GM12878 (cell line): ENCODE results near the gene ARVCF. TPM values are rescaled to one million over a fixed set of nuclear protein-coding genes. Genes with fewer than 3 reads are reported as not detected.

Source experiments
- ATAC-seq: fragments of 200-7000 bp; cut with Tn5 transposase; 3 replicates; pipeline ENCODE4 v1.9.1; 2020; ENCODE audit warnings: mild to moderate bottlenecking, moderate library complexity
- BruUV-seq: library from RNA; stranded (reverse); fragments of 400-500 nt; replicated peaks from 2 replicates; lab custom pipeline; 2021; lab: Mats Ljungman, UMichigan
- CTCF ChIA-PET: fragments of 300-600 bp; sonication (Branson Sonifier 250); formaldehyde crosslinking; extraction: SDS; loops from one replicate; lab custom pipeline; 2021; ENCODE audit warnings: inconsistent platforms; lab: Yijun Ruan, JAX
- POLR2A ChIA-PET: fragments of 350-600 bp; formaldehyde crosslinking; extraction: SDS; loops from one replicate; lab custom pipeline; 2021; ENCODE audit warnings: inconsistent platforms; lab: Charles Lee
- RAD21 ChIA-PET: fragments of 300-600 bp; sonication (Branson Sonifier 250); formaldehyde crosslinking; loops from one replicate; lab custom pipeline; 2023; ENCODE audit warnings: antibody characterized with exemption; ENCODE audit not compliant: unreplicated experiment; lab: Charles Lee
- SMC1A ChIA-PET: fragments of 300-600 bp; sonication (Branson Sonifier 250); formaldehyde crosslinking; loops from one replicate; lab custom pipeline; 2023; ENCODE audit not compliant: unreplicated experiment, uncharacterized antibody; lab: Charles Lee
- DNase-seq: peaks from one replicate; pipeline ENCODE4 v3.0.0-alpha.2; 2011; ENCODE audit warnings: low read depth, low spot score
- FAIRE-seq: peaks from 3 replicates; lab custom pipeline; 2011; peaks lifted over from hg19 to GRCh38; lab: Jason Lieb, UNC
- H2AFZ ChIP-seq: 2 replicates; pipeline ENCODE4 v1.6.0; 2011; ENCODE audit warnings: low read depth, low read length, control low read depth; ENCODE audit not compliant: control insufficient read depth
- H3K27ac ChIP-seq: 2 replicates; pipeline ENCODE4 v1.5.1; 2011; ENCODE audit warnings: control low read depth; ENCODE audit not compliant: control insufficient read depth, insufficient read depth
- H3K27me3 ChIP-seq, 2 experiments: replicated peaks in 1 of 2; 2 replicates each; pipeline versions ENCODE4 v1.6.0 to v1.6.1; 2011; ENCODE audit warnings: low read length in 1 of 2; ENCODE audit not compliant: control insufficient read depth in 2 of 2, insufficient read depth in 2 of 2
- H3K36me3 ChIP-seq, 2 experiments: 2 replicates each; pipeline ENCODE4 v1.5.1; 2011; ENCODE audit warnings: low read length in 1 of 2; ENCODE audit not compliant: control insufficient read depth in 2 of 2, insufficient read depth in 2 of 2
- H3K4me1 ChIP-seq: 2 replicates; pipeline ENCODE4 v1.6.1; 2011; ENCODE audit warnings: mild to moderate bottlenecking, low read length, moderate library complexity, mixed read lengths; ENCODE audit not compliant: control insufficient read depth, insufficient read depth
- H3K4me2 ChIP-seq: 2 replicates; pipeline ENCODE4 v1.6.0; 2011; ENCODE audit warnings: control low read depth; ENCODE audit not compliant: control insufficient read depth, insufficient read depth
- H3K4me3 ChIP-seq: fragments of 200-600 bp; sonication (generic); 2 replicates; pipeline ENCODE4 v1.5.1; 2016
- H3K79me2 ChIP-seq: 2 replicates; pipeline ENCODE4 v1.6.0; 2011; ENCODE audit warnings: low read length; ENCODE audit not compliant: control insufficient read depth, insufficient read depth
- H3K9ac ChIP-seq: 2 replicates; pipeline ENCODE4 v1.8.0; 2011; ENCODE audit warnings: low read length, control low read depth, mixed read lengths; ENCODE audit not compliant: control insufficient read depth, insufficient read depth
- H3K9me3 ChIP-seq: replicated peaks from 3 replicates; pipeline ENCODE4 v1.5.1; 2011; ENCODE audit warnings: mild to moderate bottlenecking, low read length; ENCODE audit not compliant: control insufficient read depth, insufficient read depth
- H4K20me1 ChIP-seq: 2 replicates; pipeline ENCODE4 v1.6.0; 2011; ENCODE audit not compliant: control insufficient read depth, insufficient read depth
- IKZF1 ChIP-seq: fragments of 450-650 bp; conservative IDR thresholded peaks from 2 replicates; pipeline ENCODE4 v1.6.1; 2017; ENCODE audit warnings: antibody characterized with exemption, mild to moderate bottlenecking
- MYB ChIP-seq: fragments of 150-350 bp; IDR thresholded peaks from 2 replicates; pipeline ENCODE4 v1.6.1; 2014; ENCODE audit warnings: mild to moderate bottlenecking, low read depth, low read length, borderline replicate concordance
- RAD51 ChIP-seq: fragments of 450-650 bp; IDR thresholded peaks from 2 replicates; pipeline ENCODE4 v1.6.1; 2016; ENCODE audit warnings: moderate library complexity, mild to moderate bottlenecking, inconsistent platforms
- SUPT20H ChIP-seq: IDR thresholded peaks from 2 replicates; pipeline ENCODE4 v1.6.1; 2011; ENCODE audit warnings: low read depth, mild to moderate bottlenecking, low read length, moderate library complexity, borderline replicate concordance; ENCODE audit not compliant: control insufficient read depth
- WGBS: methylation state at CpG from one replicate; pipeline ENCODE4 v1.1.6; 2016; ENCODE audit warnings: low lambda C conversion rate; ENCODE audit not compliant: insufficient replicate concordance, insufficient coverage; ENCODE audit errors: missing lambda C conversion rate; 5-methylcytosine and 5-hydroxymethylcytosine counted together
- in situ Hi-C: fragments of 300-500 bp; cut with MboI; formaldehyde crosslinking; loops from 9 replicates; pipeline ENCODE4 v1.14.3; 2018; ENCODE audit warnings: mixed read lengths
- intact Hi-C: fragments of 100-400 bp; cut with micrococcal nuclease; formaldehyde crosslinking; loops from one replicate; pipeline ENCODE4 v1.14.2; 2022; ENCODE audit not compliant: unreplicated experiment
- polyA plus RNA-seq, 11 experiments: library from polyadenylated mRNA; depleted of rRNA in 4 of 11; unstranded in 6 of 11; stranded (reverse) in 5 of 11; fragments of >200 nt; fragmentation: Nextera tagmentation in 4 of 11; fragmentation: Illumina TruSeq in 1 of 11; extraction: Ambion mirVana in 4 of 11; extraction: Trizol in 1 of 11; gene quantifications; 1 replicate in 1 of 11; 2 replicates in 10 of 11; pipeline versions ENCODE4 v1.2.1 to v1.2.3, GENCODE V29; 2011 to 2016; ENCODE audit warnings: inconsistent platforms in 2 of 11, missing spikeins in 2 of 11, low read depth in 1 of 11
- total RNA-seq, 4 experiments: library from RNA; depleted of rRNA in 3 of 4; stranded (reverse); fragments of >200 nt in 3 of 4; fragmentation: Illumina TruSeq in 1 of 4; extraction: Trizol in 1 of 4; gene quantifications; 2 replicates each; pipeline versions ENCODE4 v1.2.1 to v1.2.3, GENCODE V29; 2013 to 2021
- TF ChIP-seq, protein P1 (sequence below): fragments of 450-650 bp; conservative IDR thresholded peaks from 2 replicates; pipeline ENCODE4 v1.6.1; 2017; ENCODE audit warnings: mild to moderate bottlenecking, moderate library complexity

Gene ARVCF
- total and polyA plus RNA-seq, 10 of the 15 experiments (the other 5 are each of a cell fraction or from before 2014, with no cell fraction given), result 0.13 to 1.9 (median 1.0) TPM; not detected in 2

- BruUV-seq, result no TSS peak
- TF ChIP-seq, protein P1, sequence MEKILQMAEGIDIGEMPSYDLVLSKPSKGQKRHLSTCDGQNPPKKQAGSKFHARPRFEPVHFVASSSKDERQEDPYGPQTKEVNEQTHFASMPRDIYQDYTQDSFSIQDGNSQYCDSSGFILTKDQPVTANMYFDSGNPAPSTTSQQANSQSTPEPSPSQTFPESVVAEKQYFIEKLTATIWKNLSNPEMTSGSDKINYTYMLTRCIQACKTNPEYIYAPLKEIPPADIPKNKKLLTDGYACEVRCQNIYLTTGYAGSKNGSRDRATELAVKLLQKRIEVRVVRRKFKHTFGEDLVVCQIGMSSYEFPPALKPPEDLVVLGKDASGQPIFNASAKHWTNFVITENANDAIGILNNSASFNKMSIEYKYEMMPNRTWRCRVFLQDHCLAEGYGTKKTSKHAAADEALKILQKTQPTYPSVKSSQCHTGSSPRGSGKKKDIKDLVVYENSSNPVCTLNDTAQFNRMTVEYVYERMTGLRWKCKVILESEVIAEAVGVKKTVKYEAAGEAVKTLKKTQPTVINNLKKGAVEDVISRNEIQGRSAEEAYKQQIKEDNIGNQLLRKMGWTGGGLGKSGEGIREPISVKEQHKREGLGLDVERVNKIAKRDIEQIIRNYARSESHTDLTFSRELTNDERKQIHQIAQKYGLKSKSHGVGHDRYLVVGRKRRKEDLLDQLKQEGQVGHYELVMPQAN, result no peak
- TF ChIP-seq RAD51 (no peak), IKZF1 (no peak), MYB (no peak), SUPT20H (no peak)
- H3K4me3 ChIP-seq, result no peak overlapping the region
- ATAC-seq (no peak), FAIRE-seq (no peak), DNase-seq (no peak)
- POLR2A ChIA-PET, result no interaction called here
- in situ Hi-C loops, result no loop called here
- H3K9ac ChIP-seq, result no peak overlapping the region
- RAD21 ChIA-PET, result no interaction called here
- H3K36me3 ChIP-seq, result no peaks in the 10 kb centered on the region
- H3K9me3 ChIP-seq, result no peaks in the 10 kb centered on the region; the same call in 2 of the 3 replicates
- H3K4me1 ChIP-seq, result no peaks in the 10 kb centered on the region
- CTCF ChIA-PET, result no interaction called here
- no peaks in the 10 kb centered on the region for H4K20me1 ChIP-seq
- intact Hi-C loops, result no loop called here
- peaks cover 0 to 2% of the 10 kb centered on the region in 2 experiments; a peak in 3 of 4 replicates for H3K27me3 ChIP-seq
- SMC1A ChIA-PET, result no interaction called here
- H2AFZ ChIP-seq, result no peak overlapping the region
- H3K27ac ChIP-seq, result no peak overlapping the region
- no peaks in the 10 kb centered on the region for H3K79me2 ChIP-seq
- H3K4me2 ChIP-seq, result no peak overlapping the region
- WGBS, result 44% methylated on average over 19 of the region's 19 CpGs
Observed at GRCh38 chr22:19997561-19998231, 18.9 kb downstream of the ARVCF start.
